Stimulated activated CD4-positive, alpha-beta T cell treated with anti-CD3 and anti-CD28 coated beads, Interleukin-1b, Interleukin-23, amount 100 ng/mL, for 1 hour (primary cell): Measurements from ENCODE around the gene DRD4.
A peak's percentile ranks its signal among the peaks of the same experiment; 100 is the strongest.

Experiments used
- DNase-seq, 2 donors: peaks; one replicate each; pipeline ENCODE4 v3.0.0-alpha.2; 2020; ENCODE audit warnings: low read depth in 2 of 2

The DRD4 gene

GRCh38 chr11:636511-637332, at the start of gene DRD4:
TSS of gene DRD4 (plus strand) at chr11:637269. CDS start at chr11:637305, 36 bp downstream.
- no peak for DNase-seq

- no peak for DNase-seq
These were observed 49.5 kb upstream of the DRD4 start for GRCh38 chr11:587546-587945.

- peak; percentile 20 to 23 for DNase-seq
These were observed 49.1 kb upstream of the DRD4 start for GRCh38 chr11:587978-588380.

- DNase-seq = no peak
These were observed 47.3 kb upstream of the DRD4 start for GRCh38 chr11:589798-590197.

- no peak for DNase-seq
These were observed 46.1 kb upstream of the DRD4 start for GRCh38 chr11:590997-591396.

GRCh38 chr11:592501-592900, 44.6 kb upstream of the DRD4 start:
- no peak for DNase-seq

GRCh38 chr11:592918-593317, 44.2 kb upstream of the DRD4 start:
- DNase-seq = no peak

- no peak for DNase-seq
These were observed 43.7 kb upstream of the DRD4 start for GRCh38 chr11:593347-593746.

- no peak for DNase-seq
These were observed 41.7 kb upstream of the DRD4 start for GRCh38 chr11:595400-595799.

GRCh38 chr11:596374-596773, 40.7 kb upstream of the DRD4 start:
- DNase-seq = no peak

GRCh38 chr11:597166-597725, 39.8 kb upstream of the DRD4 start:
- DNase-seq = no peak

- DNase-seq = no peak
These were observed 38.9 kb upstream of the DRD4 start for GRCh38 chr11:598005-598680.

- DNase-seq = no peak
These were observed 35.4 kb upstream of the DRD4 start for GRCh38 chr11:601573-602245.

GRCh38 chr11:603154-603553, 33.9 kb upstream of the DRD4 start:
- DNase-seq = no peak

- no peak for DNase-seq
These were observed 31.6 kb upstream of the DRD4 start for GRCh38 chr11:605286-606129.

GRCh38 chr11:606245-606644, 30.8 kb upstream of the DRD4 start:
- DNase-seq = no peak

GRCh38 chr11:607020-607780, 29.9 kb upstream of the DRD4 start:
- no peak for DNase-seq

- no peak for DNase-seq
These were observed 29.0 kb upstream of the DRD4 start for GRCh38 chr11:607971-608659.

GRCh38 chr11:608791-609251, 28.2 kb upstream of the DRD4 start:
- no peak for DNase-seq

GRCh38 chr11:609341-609811, 27.7 kb upstream of the DRD4 start:
- no peak for DNase-seq
